GM21447 (cell line): ENCODE measurements around the gene FCER1G.
A peak's percentile ranks its signal among the peaks of the same experiment; 100 is the strongest.
"Not testable (repeated sequence)": the region's sequence is repeated elsewhere in the genome, so short reads cannot be mapped to it uniquely, and the experiment has no call there.

ENCODE experiments used
- ATAC-seq: cut with Tn5 transposase; IDR thresholded peaks from one replicate; pipeline ENCODE4 v1.9.1; 2021; ENCODE audit not compliant: unreplicated experiment

FCER1G gene

GRCh38 chr1:161206411-161207140 lies 8.5 kb upstream of the FCER1G start:
- no peak for ATAC-seq

- no peak for ATAC-seq
These were observed 7.9 kb upstream of the FCER1G start for GRCh38 chr1:161207173-161207572.

GRCh38 chr1:161209790-161210409 lies 5.2 kb upstream of the FCER1G start:
- ATAC-seq, result peak; percentile 87

- no peak for ATAC-seq
These were observed 726 bp upstream of the FCER1G start for GRCh38 chr1:161214369-161214768.

GRCh38 chr1:161216945-161217712 lies 2.0 kb downstream of the FCER1G start:
- ATAC-seq, result peak; percentile 94

- ATAC-seq, result no peak
These were observed 2.7 kb downstream of the FCER1G start for GRCh38 chr1:161217831-161218230.

GRCh38 chr1:161218301-161219077 lies 3.4 kb downstream of the FCER1G start:
- no peak for ATAC-seq

GRCh38 chr1:161219078-161219892 lies 4.2 kb downstream of the FCER1G start:
- ATAC-seq, result no peak

- ATAC-seq, result no peak
These were observed 4.9 kb downstream of the FCER1G start for GRCh38 chr1:161220002-161220401.

- no peak for ATAC-seq
These were observed 7.3 kb downstream of the FCER1G start for GRCh38 chr1:161222175-161223019.

- ATAC-seq, result no peak
These were observed 9.0 kb downstream of the FCER1G start for GRCh38 chr1:161223805-161224694.

- ATAC-seq, result not testable (repeated sequence)
These were observed 9.6 kb downstream of the FCER1G start for GRCh38 chr1:161224695-161225087.

GRCh38 chr1:161225178-161225533 lies 10.1 kb downstream of the FCER1G start:
- peak; percentile 1 for ATAC-seq

GRCh38 chr1:161225534-161226319 lies 10.6 kb downstream of the FCER1G start, which contains the start of gene TOMM40L:
Gene TOMM40L (plus strand): TSS chr1:161226060. CDS start chr1:161226490, 430 bp downstream.
- peak; percentile 90 for ATAC-seq

GRCh38 chr1:161226320-161226711 lies 11.2 kb downstream of the FCER1G start:
- no peak for ATAC-seq

GRCh38 chr1:161226759-161227158 lies 11.7 kb downstream of the FCER1G start:
- no peak for ATAC-seq

GRCh38 chr1:161227196-161227871 lies 12.2 kb downstream of the FCER1G start:
- peak; percentile 33 for ATAC-seq
